ENCODE measurements around the gene KIAA1217. TPM values are rescaled to one million over a fixed set of nuclear protein-coding genes. Genes with fewer than 3 reads are reported as not detected.

KIAA1217 gene
- total and polyA plus RNA-seq, 12 donors, result 6.9 to 49.5 (median 38.4) TPM

- no peak for TF ChIP-seq CTCF (IDR thresholded peaks at IDR 0.05)
- no peaks in the 10 kb centered on the region for H3K36me3 ChIP-seq
- no peaks in the 10 kb centered on the region for H3K9me3 ChIP-seq
- DNase-seq (no peak), ATAC-seq (no peak)
- no peak overlapping the region for H3K4me3 ChIP-seq
- peak overlapping the region in 9 of 10 donors; percentile 27 to 81 (median 47) for H3K27ac ChIP-seq
- 83 to 88% methylated on average over 8 of the region's 8 CpGs for WGBS, 2 donors
- intact Hi-C loops (cut with DNase I), result no loop called here
- peaks cover 11 to 68% (median 34%) of the 10 kb centered on the region in 9 donors for H3K4me1 ChIP-seq
- H3K27me3 ChIP-seq, result no peaks in the 10 kb centered on the region
Measured at GRCh38 chr10:24305551-24306506, 96.9 kb downstream of the KIAA1217 start.

GRCh38 chr10:24306507-24306875 lies 97.6 kb downstream of the KIAA1217 start:
- intact Hi-C loops (cut with DNase I), result no loop called here
- no peaks in the 10 kb centered on the region for H3K27me3 ChIP-seq
- H3K27ac ChIP-seq, result peak overlapping the region; percentile 24 to 81 (median 54)
- no peaks in the 10 kb centered on the region for H3K9me3 ChIP-seq
- DNase-seq (no peak), ATAC-seq (peak; percentile 40 to 86 (median 66))
- no peaks in the 10 kb centered on the region for H3K36me3 ChIP-seq
- TF ChIP-seq CTCF (IDR thresholded peaks at IDR 0.05), result no peak
- WGBS, 2 donors, result 27 to 44% methylated on average over 4 of the region's 4 CpGs
- H3K4me1 ChIP-seq, result peaks cover 11 to 68% (median 34%) of the 10 kb centered on the region in 9 donors
- H3K4me3 ChIP-seq, result no peak overlapping the region

GRCh38 chr10:24307116-24307515 lies 98.2 kb downstream of the KIAA1217 start:
- H3K27ac ChIP-seq, result peak overlapping the region; percentile 24 to 81 (median 54)
- DNase-seq (no peak), ATAC-seq (peak in 4 of 8 donors; percentile 13 to 22 (median 22))
- H3K4me1 ChIP-seq, result peaks cover 11 to 68% (median 34%) of the 10 kb centered on the region in 9 donors
- no peaks in the 10 kb centered on the region for H3K9me3 ChIP-seq
- 26 to 35% methylated on average over 4 of the region's 4 CpGs for WGBS, 2 donors
- H3K27me3 ChIP-seq, result no peaks in the 10 kb centered on the region
- TF ChIP-seq CTCF (IDR thresholded peaks at IDR 0.05), result no peak
- H3K4me3 ChIP-seq, result no peak overlapping the region
- intact Hi-C loops (cut with DNase I), result no loop called here
- H3K36me3 ChIP-seq, result no peaks in the 10 kb centered on the region

GRCh38 chr10:24307696-24308485 lies 99.0 kb downstream of the KIAA1217 start:
- H3K4me1 ChIP-seq, result peaks cover 11 to 68% (median 34%) of the 10 kb centered on the region in 9 donors
- no peak for TF ChIP-seq CTCF (IDR thresholded peaks at IDR 0.05)
- H3K4me3 ChIP-seq, result no peak overlapping the region
- H3K9me3 ChIP-seq, result no peaks in the 10 kb centered on the region
- H3K36me3 ChIP-seq, result no peaks in the 10 kb centered on the region
- peak in 7 of 8 donors; percentile 11 to 84 (median 71) for ATAC-seq
- H3K27me3 ChIP-seq, result no peaks in the 10 kb centered on the region
- 48 to 67% methylated on average over 11 of the region's 11 CpGs for WGBS, 2 donors
- intact Hi-C loops (cut with DNase I), result no loop called here
- DNase-seq, result peak in 1 of 2 donors; percentile 51
- peak overlapping the region in 9 of 10 donors; percentile 24 to 81 (median 62) for H3K27ac ChIP-seq

Data from heart right ventricle (tissue), 16 donors.